Measurements from ENCODE around the gene BST1.

BST1 gene, protein sequence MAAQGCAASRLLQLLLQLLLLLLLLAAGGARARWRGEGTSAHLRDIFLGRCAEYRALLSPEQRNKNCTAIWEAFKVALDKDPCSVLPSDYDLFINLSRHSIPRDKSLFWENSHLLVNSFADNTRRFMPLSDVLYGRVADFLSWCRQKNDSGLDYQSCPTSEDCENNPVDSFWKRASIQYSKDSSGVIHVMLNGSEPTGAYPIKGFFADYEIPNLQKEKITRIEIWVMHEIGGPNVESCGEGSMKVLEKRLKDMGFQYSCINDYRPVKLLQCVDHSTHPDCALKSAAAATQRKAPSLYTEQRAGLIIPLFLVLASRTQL

DNA sequence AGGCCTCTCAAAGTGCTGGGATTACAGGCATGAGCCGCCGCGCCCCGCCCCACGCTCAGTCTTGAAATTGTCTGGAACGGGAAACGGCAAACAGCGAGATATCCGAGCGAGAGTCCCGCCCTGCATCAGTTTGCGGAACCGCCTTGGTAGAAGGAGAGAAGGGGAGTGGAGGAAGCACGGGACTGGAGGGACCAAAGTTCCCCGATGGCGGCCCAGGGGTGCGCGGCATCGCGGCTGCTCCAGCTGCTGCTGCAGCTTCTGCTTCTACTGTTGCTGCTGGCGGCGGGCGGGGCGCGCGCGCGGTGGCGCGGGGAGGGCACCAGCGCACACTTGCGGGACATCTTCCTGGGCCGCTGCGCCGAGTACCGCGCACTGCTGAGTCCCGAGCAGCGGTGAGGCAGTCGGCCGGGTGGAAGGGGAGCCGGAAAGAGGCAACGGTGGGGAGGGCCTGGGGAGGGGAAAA, at the start of gene BST1:
BST1 (plus strand) TSS at position 125 of the 463 bp plus-strand sequence; CDS start at position 205, 80 bp downstream.
- no peak for DNase-seq

DNA sequence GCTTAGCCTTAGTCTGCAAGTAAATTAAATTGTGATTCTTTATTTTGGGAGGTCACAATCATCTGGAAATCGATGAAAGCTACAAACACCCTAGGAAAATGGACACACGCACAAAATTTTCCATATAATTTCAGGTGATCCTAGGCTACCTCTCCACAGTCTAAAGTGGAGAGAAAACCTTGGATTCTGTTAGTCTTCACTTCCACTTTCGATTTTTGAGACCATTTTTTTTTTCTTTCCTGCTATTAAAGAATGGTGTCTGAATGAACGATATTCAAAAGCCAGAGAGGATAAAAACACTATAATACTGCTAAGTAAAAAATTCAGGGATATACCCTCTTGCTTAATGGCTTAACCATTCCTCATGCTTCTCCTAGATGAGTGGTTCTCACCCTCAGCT, 49.4 kb upstream of the BST1 start:
- no peak for DNase-seq

DNA sequence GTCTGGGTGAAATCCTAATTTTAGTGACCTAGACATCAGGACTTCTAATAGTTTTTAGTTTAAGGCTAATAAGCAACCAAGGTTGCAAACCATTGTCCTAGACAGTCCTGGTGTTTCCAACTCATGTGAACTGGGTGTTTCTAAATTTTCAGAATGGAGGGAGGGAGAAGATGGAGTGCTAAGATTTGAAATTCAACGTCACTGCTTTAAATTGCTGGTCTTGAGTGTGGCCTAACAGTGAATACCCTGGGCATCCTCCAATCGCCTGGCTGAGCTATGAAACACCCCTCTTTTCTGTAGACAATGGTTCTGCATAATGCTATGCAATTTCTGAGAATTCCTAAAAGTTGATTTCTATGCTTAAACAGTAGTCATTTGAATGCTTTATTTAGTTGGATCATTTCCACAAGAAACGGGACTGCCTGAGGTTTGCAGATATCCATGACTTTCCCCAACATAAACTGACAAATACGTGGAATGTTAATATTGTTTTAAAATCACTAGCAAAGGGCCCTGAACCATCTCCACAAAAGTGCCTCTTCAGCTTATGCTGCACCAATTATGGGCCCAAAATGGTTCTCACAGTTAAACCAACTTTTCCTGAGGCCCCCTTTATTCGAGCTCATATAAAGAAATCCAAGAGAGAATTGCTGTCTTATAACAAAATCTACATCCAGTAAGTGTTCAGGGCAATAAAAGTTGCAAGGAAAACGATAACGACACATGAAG, 48.8 kb upstream of the BST1 start:
- DNase-seq: no peak

DNA sequence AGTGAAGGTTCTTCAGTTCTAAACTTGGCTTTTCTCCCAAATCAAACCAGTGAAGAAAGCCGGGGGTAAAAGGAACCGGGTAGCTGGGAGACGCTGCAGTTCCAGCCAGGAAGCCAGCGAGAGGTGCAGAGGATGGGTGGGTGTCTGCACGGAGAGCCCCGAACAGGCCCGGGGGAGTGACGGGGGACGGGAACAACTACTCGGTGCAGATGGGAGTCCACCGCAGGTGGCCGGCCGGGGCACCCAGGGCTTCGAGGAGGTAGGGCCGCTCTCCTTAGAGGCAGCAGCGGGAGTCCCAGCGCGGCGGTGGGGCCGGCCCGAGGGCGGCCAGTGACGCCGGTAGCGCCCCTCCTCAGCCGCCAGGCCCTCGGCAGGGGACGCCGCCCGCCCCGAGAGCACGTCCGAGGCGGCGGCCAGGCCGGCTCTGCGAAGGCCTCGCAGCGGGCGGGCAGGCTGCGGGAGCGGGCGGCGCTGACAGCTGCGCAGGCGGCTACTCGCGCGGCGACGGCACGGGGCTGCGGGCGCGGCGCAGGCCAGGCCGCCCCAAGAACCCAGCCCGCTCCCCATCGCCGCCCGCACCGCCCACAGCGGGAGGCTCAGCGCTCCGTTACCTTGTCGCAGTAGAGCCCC, 48.2 kb upstream of the BST1 start:
- DNase-seq: no peak

DNA sequence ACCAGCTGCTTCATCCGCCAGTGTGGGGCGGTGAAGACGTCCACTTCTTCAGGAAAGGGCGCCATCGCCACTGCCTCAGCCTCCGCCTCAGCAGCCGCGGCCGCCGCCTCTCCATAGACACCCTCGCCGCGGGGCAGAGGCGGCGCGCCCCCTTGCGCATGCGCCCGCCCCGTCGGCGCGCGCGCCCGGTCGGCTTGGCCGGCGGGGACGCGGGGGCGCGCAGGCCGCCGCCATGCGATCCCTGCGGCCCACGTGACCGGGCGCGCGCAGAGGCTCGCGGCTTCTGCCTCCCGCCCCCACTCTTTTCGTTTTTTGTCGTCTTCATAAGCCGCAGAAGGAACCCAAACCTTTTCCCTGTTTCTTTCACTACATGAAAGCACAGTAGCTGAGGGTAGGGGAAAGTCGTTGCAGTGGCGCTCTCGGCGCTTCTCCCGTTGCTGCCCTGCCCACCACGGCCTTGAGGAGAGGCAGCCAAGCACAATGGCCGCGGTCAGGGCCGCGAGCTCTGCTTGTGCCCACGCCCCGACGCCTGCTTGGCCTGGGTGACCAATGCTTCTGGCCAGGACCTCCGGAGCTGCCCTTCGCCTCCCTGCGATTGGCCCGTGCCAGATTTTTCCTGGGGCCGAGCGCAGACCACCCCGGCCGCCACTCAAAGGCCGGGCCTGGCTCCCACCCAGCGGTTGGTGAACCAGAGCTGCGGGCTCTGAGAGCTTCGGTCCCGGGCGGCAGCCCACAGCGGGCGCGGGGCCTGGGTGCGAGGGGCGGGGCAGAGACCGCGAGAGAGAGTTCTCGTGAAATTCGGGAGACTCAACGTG, 47.4 kb upstream of the BST1 start, which contains the start of gene FBXL5:
FBXL5 (minus strand) TSS at position 135 of the 815 bp plus-strand sequence; CDS start at position 65, 70 bp downstream.
- no peak for DNase-seq

DNA sequence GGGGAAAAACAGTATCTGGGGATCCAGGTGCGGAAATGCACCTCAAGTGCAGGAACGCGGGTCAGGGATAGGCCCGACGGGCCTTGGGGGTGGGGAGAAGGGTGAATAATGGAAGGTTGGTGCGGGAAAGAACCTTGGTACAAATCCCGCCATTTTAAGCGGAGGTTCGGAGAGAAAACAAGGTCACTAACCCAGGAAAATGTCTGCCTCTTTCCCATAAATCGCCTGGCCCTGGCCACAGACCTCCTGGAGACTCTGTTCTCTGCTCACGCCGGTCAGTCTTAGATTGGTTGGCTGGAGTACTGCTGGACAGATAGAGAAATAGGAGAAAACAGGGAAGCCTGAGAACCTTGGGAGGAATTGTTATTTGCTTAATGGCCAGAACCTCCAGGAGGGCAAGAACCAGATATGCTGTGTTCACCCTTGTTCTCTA, 46.8 kb upstream of the BST1 start:
- no peak for DNase-seq

DNA sequence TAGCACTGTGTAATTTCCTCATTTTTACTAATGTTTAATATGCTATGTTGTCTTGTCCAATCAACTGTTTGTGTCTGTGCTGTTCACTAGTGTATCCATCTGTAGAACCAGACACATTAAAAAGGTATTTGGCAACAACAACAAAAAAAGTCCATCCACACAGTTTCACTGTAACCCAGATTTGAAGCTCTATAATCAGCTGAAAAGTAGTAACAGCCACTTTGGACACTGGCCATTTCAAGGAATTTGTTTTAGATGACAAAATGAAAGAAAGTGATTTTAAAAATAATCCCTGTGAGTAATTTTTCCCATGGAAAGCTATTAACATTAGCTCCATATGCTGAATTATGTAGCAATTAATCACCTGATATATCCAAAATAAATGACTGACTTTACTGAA, 45.5 kb upstream of the BST1 start:
- DNase-seq: no peak

DNA sequence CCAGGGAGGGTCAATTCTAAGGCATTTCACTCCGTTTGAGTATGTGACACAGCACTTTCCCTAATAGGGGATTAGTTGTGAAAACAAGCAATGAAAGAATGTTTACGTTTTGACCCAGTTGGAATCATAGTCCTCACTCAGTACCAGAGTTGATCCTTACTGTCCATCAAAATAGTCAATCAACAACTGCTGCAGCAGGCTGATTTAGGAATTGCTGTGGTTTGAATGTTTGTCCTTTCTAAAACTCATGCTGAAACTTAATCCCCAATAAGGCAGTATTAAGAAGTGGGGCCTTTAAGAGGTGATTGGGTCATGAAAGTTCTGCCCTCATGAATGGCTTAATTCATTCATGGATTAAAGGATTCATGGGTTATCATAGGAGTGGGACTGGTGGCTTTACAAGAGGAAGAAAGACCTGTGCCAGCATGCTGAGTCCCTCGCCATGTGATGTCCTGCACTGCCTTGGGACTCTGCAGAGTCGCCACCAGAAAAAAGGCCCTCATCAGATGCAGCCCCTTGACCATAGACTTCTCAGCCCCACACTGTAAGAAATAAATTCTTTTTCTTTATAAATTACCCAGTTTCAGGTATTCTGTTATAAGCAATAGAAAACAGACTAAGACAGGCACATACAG, 44.6 kb upstream of the BST1 start:
- no peak for DNase-seq

DNA sequence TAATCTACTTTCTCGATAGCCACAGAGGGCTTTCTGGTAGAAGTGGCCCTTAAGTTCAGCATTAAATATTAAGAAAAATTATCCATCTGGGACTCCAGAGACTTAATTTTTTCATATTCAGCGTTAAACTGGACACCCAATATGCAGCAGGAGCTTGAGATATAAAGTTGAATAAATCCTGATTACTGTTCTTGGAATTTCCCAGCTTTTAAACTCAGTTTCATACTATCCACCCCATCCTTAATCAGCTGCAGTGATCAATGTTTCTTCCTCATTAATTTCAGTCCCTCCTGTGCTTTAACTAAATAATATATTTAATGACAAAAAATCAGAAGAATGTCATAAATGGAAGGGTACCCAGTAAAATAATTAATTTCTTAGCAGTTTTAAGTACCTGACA, 44.1 kb upstream of the BST1 start:
- DNase-seq: no peak

DNA sequence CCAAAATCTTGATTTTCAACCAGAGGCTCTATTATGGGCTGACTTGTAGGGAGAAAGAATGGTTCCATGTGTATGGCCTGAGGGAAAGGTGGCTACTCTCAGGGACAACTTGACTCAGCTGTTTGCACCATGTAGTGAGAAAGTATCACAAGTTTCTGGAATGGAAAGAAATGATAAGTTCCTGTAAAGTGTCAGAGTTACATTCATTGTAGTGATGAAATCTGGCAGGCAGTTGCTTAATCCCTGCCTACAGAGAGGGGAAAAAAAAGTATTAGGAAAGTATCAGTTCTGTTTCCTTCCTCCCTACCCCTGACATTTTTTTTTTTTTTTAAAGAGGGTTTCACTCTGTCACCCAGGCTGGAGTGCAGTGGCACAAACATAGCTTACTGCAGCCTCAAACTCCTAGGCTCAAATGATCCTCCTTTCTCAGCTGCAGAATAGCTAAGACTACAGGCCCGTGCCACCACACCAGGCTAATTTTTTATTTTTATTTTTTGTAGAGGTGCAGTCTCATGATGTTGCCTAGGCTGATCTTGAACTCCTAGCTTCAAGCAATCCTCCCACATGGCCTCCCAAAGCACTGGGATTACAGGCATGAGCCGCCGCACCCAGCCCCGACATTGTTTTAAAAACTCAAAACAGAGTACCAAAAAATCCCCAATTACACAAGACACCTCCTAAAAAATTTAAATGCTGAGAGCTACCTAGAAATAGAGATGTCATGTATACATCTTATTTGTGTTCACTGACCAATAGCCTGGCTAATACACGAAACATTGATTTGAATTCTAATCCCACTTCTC, 42.9 kb upstream of the BST1 start:
- DNase-seq: no peak

DNA sequence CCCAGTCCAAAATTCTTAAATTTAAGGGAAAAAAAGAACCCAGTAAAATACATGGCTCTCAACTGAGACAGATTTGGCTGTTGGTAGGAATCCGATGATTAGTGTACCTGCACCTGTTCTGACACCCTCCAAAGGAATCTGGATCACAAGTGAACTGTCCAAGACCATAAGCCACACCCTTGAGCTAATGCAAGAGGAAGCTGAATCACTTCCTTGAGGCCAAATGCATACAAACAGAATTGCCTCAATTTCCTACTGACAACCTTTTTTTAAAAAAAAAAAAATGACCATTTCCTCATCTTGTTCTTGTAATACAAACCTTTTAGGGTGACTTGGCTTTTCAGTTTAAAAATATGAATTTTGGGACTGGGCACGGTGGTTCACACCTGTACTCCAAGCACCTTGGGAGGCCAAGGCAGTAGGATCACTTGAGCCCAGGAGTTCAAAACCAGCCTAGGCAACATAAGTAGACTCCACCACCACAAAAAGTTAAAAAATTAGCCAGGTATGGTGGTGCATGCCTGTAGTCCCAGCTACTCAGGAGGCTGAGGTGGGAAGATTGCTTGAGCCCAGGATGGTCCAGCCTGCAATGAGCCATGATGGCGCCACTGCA, 37.0 kb upstream of the BST1 start:
- no peak for DNase-seq

DNA sequence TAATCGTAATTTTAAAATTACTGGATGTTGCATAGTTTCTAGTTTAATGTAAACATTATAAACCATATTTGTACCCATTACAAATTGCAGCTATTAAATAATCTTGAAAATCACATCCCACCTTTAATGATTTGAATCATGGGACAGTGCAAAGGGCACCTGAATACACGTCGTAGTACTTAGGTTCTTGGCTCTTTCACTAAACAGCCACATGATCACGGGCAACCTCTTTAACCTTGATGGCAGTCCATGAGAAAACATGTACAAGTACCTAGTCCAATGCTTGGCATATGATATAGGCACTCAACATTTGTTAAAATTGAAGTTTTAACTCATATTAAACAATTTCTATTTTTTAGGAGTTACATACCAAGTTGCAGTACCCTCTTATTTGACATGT, 35.9 kb upstream of the BST1 start:
- no peak for DNase-seq

DNA sequence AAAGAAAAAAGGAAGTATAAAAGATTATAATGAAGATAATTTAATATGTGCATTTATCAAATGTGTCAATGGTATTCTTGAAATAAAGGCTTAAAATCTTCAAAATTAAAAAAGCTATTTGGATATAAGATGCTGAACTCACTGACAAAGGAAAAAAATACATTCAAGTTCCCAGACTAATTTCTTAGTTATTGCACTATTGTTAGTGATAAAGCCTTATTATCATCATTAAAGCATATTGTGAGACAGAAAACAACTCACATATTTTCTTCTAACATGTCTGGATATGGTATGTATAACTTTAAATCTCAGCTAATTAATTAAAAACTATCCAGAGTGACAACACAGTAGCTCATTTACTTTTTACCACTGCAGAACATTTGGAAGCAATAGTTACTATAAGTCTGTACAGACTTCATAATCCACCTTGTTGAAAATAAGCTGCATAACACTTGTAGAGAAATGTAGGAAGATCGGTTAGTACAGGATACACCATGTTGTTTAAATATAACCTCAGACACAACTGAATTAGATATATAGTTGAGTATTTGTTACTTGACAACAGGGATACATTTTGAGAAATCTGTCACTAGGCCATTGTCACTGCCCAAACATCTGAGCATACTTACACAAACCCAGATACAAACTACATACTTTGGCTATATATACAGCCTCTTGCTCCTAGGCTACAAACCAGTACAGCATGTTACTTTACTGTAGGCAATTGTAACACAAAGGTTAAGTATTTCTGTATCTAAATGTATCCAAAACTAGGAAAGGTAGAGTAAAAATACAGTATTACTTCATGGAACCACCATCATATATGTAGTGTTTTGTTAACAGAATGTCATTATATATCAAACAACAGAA, 34.1 kb upstream of the BST1 start:
- DNase-seq: no peak

DNA sequence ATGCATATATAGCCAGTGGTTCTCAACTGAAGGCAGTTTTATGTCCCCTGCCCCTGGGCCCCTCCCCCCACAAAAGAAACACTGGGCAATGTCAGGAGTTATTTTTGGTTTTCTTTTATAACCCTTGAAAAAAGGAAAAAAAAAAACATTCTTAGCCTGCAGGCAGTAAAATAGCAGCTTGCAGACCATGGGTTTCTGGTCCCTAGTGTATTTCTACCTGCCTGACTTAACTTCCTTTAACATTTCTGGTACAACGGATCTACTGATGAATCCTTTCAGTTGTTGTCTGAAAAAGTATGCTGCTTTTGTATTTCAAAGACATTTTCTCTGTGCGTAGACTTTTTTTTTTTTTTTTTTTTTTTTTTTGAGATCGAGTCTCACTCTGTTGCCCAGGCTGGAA, 32.3 kb upstream of the BST1 start:
- DNase-seq: no peak

DNA sequence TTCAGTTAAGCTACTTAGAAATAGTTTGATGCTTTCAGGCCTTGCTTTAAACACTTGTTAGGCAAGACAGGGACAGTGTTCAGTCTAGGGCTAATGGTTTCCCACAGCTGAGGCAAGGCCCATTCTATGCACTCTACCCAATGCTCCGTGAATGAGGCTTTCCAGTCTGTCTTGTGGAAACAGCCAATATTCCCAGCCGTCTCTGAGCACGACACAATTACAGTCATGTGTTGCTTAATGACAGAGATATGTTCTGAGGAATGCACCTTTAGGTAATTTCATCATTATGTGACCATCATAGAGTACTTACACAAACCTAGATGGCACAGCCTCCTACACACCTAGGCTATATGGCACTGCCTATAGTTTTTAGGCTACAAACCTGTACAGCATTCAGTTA, 30.8 kb upstream of the BST1 start:
- DNase-seq: no peak

DNA sequence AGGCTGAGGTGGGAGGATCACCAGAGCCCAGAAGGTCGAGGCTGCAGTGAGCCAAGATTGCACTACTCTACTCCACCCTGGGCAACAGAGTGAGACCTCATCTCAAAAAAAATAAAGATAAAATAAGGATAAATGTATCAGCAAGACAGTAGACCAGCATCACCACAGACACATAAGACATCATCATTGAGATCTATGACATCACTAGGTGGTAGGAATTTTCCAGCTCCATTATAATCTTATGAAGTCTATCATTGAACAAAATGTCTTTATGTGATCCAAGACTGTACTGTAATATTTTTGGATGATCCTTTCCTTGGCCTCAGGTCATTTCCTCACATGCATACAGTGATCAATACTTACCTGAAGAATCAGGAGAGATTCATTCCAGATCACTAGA, 29.5 kb upstream of the BST1 start:
- no peak for DNase-seq

DNA sequence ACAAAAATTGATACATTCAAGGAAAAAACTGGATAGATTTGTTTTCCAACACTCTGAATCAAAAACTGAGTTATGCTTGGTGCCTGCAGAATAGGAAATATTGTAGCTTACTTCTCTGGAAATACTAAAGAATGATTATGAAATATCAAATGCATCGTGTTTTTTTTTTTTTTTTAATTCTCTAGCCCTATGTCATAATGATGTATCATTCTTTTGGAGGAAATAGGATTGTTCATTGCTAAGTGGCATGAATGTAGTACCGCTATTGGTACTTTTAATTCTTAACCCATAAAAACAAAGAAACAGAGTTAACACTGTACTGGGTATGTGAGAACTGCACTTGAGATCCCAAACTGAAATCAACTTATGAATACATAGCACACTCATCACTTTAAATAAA, 28.8 kb upstream of the BST1 start:
- no peak for DNase-seq

DNA sequence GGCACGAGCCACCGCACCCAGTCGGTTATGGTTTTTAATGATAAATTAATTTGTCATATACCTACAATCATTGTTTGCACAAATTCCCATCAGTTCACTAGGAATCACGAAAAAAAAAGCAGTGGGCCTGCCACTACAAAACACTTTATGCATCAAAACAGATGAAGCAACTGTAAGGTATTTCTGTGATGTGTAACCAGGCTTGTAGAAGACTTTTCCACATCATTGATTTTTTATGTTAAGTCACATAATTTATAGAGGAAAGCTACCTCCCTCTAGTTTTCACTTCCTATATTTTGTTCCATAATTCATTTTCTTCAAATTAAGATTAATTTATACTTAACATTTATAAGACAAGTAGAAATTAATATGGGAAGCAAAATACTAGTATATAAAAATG, 27.9 kb upstream of the BST1 start:
- DNase-seq: no peak

DNA sequence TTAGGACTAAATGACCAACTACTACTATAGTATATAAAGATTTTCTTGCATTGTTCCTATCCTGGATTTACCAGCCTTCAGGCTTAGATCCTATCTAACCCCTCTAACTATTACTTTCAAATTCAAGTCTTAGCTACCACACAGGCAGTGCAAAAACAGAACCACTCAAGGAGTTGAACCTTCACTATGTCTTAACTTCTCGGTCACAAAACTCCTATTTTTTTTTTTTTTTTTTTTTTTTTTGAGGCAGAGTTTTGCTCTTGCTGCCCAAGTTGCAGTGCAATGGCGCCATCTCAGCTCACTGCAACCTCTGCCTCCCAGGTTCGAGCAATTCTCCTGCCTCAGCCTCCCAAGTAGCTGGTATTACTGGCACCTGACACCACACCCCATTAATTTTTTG, 27.5 kb upstream of the BST1 start:
- DNase-seq: no peak

DNA sequence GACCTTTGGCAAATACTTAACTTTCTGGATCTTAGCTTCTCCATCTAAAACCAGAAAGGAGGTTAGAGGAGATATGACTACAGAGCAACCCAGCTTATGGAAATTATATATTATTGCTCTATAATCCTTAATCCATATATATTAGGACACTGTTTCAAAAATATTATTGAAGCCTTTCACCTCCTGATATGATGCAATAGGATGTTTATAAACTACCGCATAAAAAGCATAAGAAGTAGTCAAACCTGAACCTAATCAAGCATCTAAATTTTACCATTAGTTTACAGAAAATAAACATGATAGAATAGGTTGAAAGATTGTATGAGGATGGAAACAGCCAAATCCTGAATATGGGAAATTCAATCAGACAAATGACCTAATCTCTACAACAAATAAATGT, 26.8 kb upstream of the BST1 start:
- DNase-seq: no peak

All from NCI-H524 treated with DMSO at 0.1 percent for 48 hours (cell line).